HCT116 (cell line): Measurements from ENCODE around the gene ZBTB38. TPM values are rescaled to one million over a fixed set of nuclear protein-coding genes. Genes with fewer than 3 reads are reported as not detected.

Experiments used
- ATAC-seq: fragments of 200-7000 bp; cut with Tn5 transposase; 2 replicates; pipeline ENCODE4 v1.9.1; 2020; ENCODE audit warnings: mild to moderate bottlenecking, moderate library complexity
- BruUV-seq: library from RNA; stranded (reverse); fragments of 400-500 nt; replicated peaks from 2 replicates; lab custom pipeline; 2021; lab: Mats Ljungman, UMichigan
- CTCF ChIA-PET: fragments of 300-600 bp; sonication (Branson Sonifier 250); formaldehyde crosslinking; loops from one replicate; lab custom pipeline; 2021; ENCODE audit warnings: antibody characterized with exemption; lab: Charles Lee
- POLR2A ChIA-PET: fragments of 300-600, 350-600 bp; sonication (Branson Sonifier 250); formaldehyde crosslinking; loops from one replicate; lab custom pipeline; 2021; ENCODE audit warnings: antibody characterized with exemption; lab: Charles Lee
- RAD21 ChIA-PET, 2 experiments: fragments of 300-600 bp; sonication (Branson Sonifier 250); formaldehyde crosslinking; loops; one replicate each; lab custom pipeline; 2023; ENCODE audit warnings: low total read pairs in 2 of 2; ENCODE audit not compliant: uncharacterized antibody in 2 of 2, unreplicated experiment in 2 of 2, low non-redundant PET in 1 of 2; lab: Charles Lee
- DNase-seq: peaks from one replicate; pipeline ENCODE4 v3.0.0-alpha.2; 2010; ENCODE audit warnings: low read depth, low spot score
- H2AFZ ChIP-seq: fragments of 200-600 bp; shearing (Covaris generic), sonication (generic); 2 replicates; pipeline ENCODE4 v1.6.1; 2017; ENCODE audit warnings: low read depth, mixed run types, mixed read lengths, antibody characterized with exemption, low read length; ENCODE audit not compliant: poor library complexity, severe bottlenecking
- H3K27ac ChIP-seq: 2 replicates; pipeline ENCODE4 v1.5.1; 2012; ENCODE audit warnings: low read depth, low read length
- H3K27me3 ChIP-seq: fragments of 200-600 bp; sonication (generic); 2 replicates; pipeline ENCODE4 v1.6.1; 2016; ENCODE audit warnings: mixed run types, low read length, mixed read lengths; ENCODE audit not compliant: insufficient read depth
- H3K36me3 ChIP-seq, 2 experiments: fragments of 200-500 bp in 1 of 2; fragments of 200-600 bp in 1 of 2; sonication (Bioruptor generic) in 1 of 2; sonication (generic) in 1 of 2; 2 replicates each; pipeline versions ENCODE4 v1.5.1 to v1.6.1; 2014 to 2016; ENCODE audit warnings: low read length in 2 of 2, inconsistent platforms in 1 of 2, mixed read lengths in 1 of 2, mixed run types in 1 of 2; ENCODE audit not compliant: insufficient read depth in 2 of 2, control insufficient read depth in 1 of 2
- H3K4me1 ChIP-seq, 2 experiments: fragments of 200-600 bp in 1 of 2; sonication (generic) in 1 of 2; 2 replicates each; pipeline versions ENCODE4 v1.5.1 to v1.6.1; 2012 to 2017; ENCODE audit warnings: low read length in 2 of 2, inconsistent platforms in 1 of 2, mild to moderate bottlenecking in 1 of 2, mixed read lengths in 1 of 2, mixed run types in 1 of 2, moderate library complexity in 1 of 2; ENCODE audit not compliant: insufficient read depth in 2 of 2, control insufficient read depth in 1 of 2
- H3K4me2 ChIP-seq: fragments of 200-600 bp; sonication (generic); 2 replicates; pipeline ENCODE4 v1.6.1; 2017; ENCODE audit warnings: mixed run types, low read length, mixed read lengths
- H3K4me3 ChIP-seq, 2 experiments: fragments of 200-600 bp in 1 of 2; sonication (generic) in 1 of 2; replicated peaks in 1 of 2; 2 replicates each; pipeline ENCODE4 v1.5.1; 2011 to 2016; ENCODE audit warnings: low read length in 2 of 2, control low read depth in 1 of 2, low read depth in 1 of 2, mild to moderate bottlenecking in 1 of 2, mixed read lengths in 1 of 2, mixed run types in 1 of 2
- H3K79me2 ChIP-seq: fragments of 200-600 bp; sonication (generic); 2 replicates; pipeline ENCODE4 v1.6.1; 2017; ENCODE audit warnings: mild to moderate bottlenecking, mixed run types, low read length, moderate library complexity, mixed read lengths; ENCODE audit not compliant: insufficient read depth
- H3K9ac ChIP-seq: fragments of 200-600 bp; sonication (generic); 2 replicates; pipeline ENCODE4 v1.6.1; 2016; ENCODE audit warnings: low read length, mixed read lengths
- H3K9me2 ChIP-seq: fragments of 200-600 bp; sonication (generic), shearing (Covaris generic); 2 replicates; pipeline ENCODE4 v1.6.1; 2017; ENCODE audit warnings: mixed run types, mild to moderate bottlenecking, moderate library complexity; ENCODE audit not compliant: insufficient read depth
- H3K9me3 ChIP-seq, 2 experiments: fragments of 200-500 bp in 1 of 2; fragments of 200-600 bp in 1 of 2; sonication (Bioruptor generic) in 1 of 2; sonication (generic) in 1 of 2; 2 replicates each; pipeline ENCODE4 v1.6.1; 2014 to 2017; ENCODE audit warnings: low read length in 2 of 2, mixed read lengths in 2 of 2, inconsistent platforms in 1 of 2, low read depth in 1 of 2, mild to moderate bottlenecking in 1 of 2, mixed run types in 1 of 2, moderate library complexity in 1 of 2; ENCODE audit not compliant: control insufficient read depth in 1 of 2, insufficient read depth in 1 of 2
- H4K20me1 ChIP-seq: fragments of 200-600 bp; sonication (generic), shearing (Covaris generic); 2 replicates; pipeline ENCODE4 v1.6.1; 2017; ENCODE audit warnings: mixed run types, mild to moderate bottlenecking, moderate library complexity; ENCODE audit not compliant: insufficient read depth
- ATF3 ChIP-seq: IDR thresholded peaks from 2 replicates; pipeline ENCODE4 v1.6.1; 2012
- CTCF ChIP-seq, 3 experiments: fragments of 200-600 bp in 1 of 3; sonication (generic) in 1 of 3; IDR thresholded peaks in 2 of 3; conservative IDR thresholded peaks in 1 of 3; 2 replicates each; pipeline ENCODE4 v1.5.1; 2012 to 2017; ENCODE audit warnings: low read depth in 2 of 3, low read length in 2 of 3, antibody characterized with exemption in 1 of 3, borderline replicate concordance in 1 of 3, control low read depth in 1 of 3, mild to moderate bottlenecking in 1 of 3, mixed read lengths in 1 of 3, mixed run types in 1 of 3, moderate library complexity in 1 of 3; ENCODE audit not compliant: insufficient read depth in 1 of 3
- EGR1 ChIP-seq: IDR thresholded peaks from 2 replicates; pipeline ENCODE4 v1.6.1; 2012; ENCODE audit warnings: low read depth
- EZH2phosphoT487 ChIP-seq: fragments of 200-600 bp; IDR thresholded peaks from 2 replicates; pipeline ENCODE4 v1.6.1; 2018; ENCODE audit warnings: antibody characterized with exemption, borderline replicate concordance
- POLR2AphosphoS5 ChIP-seq: IDR thresholded peaks from 2 replicates; pipeline ENCODE4 v1.6.1; 2011; ENCODE audit warnings: mild to moderate bottlenecking, low read depth, low read length, moderate library complexity
- SIN3A ChIP-seq: IDR thresholded peaks from 2 replicates; pipeline ENCODE4 v1.6.1; 2012; ENCODE audit warnings: low read depth
- SP1 ChIP-seq: IDR thresholded peaks from 2 replicates; pipeline ENCODE4 v1.6.1; 2012; ENCODE audit warnings: low read depth
- ZBTB33 ChIP-seq: IDR thresholded peaks from 2 replicates; pipeline ENCODE4 v1.6.1; 2011; ENCODE audit warnings: mild to moderate bottlenecking, low read length, moderate library complexity; ENCODE audit not compliant: insufficient replicate concordance; ENCODE audit errors: extremely low read depth
- ZFX ChIP-seq: fragments of 450-650 bp; IDR thresholded peaks from 2 replicates; pipeline ENCODE4 v1.6.1; 2017
- ZNF274 ChIP-seq: fragments of 200-500 bp; sonication (Bioruptor generic); IDR thresholded peaks from 2 replicates; pipeline ENCODE4 v1.6.1; 2014; ENCODE audit warnings: mild to moderate bottlenecking, low read depth, low read length, inconsistent platforms
- intact Hi-C: fragments of 100-400 bp; cut with micrococcal nuclease; formaldehyde crosslinking; loops from 2 replicates; pipeline ENCODE4 v1.10.0; 2022
- total RNA-seq: library from RNA; stranded (reverse); gene quantifications from one replicate; pipeline ENCODE4 v1.2.1, GENCODE V29; 2021; ENCODE audit not compliant: unreplicated experiment

ZBTB38 gene
- total RNA-seq, 1 experiment from 2014 or later, result 33.5 TPM

GRCh38 chr3:141353652-141354495 is 14.4 kb upstream of the ZBTB38 start (continued):
- no peak for TF ChIP-seq ZBTB33

GRCh38 chr3:141354517-141354916 is 13.8 kb upstream of the ZBTB38 start:
- Histone ChIP-seq H3K9me2 (no peaks in the 10 kb centered on the region), H3K9ac (no peak overlapping the region), H4K20me1 (no peaks in the 10 kb centered on the region), H3K27ac (no peak overlapping the region), H3K4me2 (no peak overlapping the region), H3K79me2 (no peaks in the 10 kb centered on the region), H3K9me3 (no peaks in the 10 kb centered on the region), H2AFZ (no peak overlapping the region), H3K4me1 (no peaks in the 10 kb centered on the region), H3K27me3 (no peaks in the 10 kb centered on the region), H3K4me3 (no peak overlapping the region), H3K36me3 (no peaks in the 10 kb centered on the region)
- BruUV-seq, result no TSS peak
- intact Hi-C loops, result no loop called here
- CTCF ChIA-PET, result no interaction called here
- no peak for DNase-seq
- RAD21 ChIA-PET, result no interaction called here
- no peak for ATAC-seq
- TF ChIP-seq CTCF (IDR thresholded peaks at IDR 0.05 in 2 of 3, conservative IDR thresholded peaks at IDR 0.05 in 1 of 3; ENCODE audit: borderline replicate concordance in 1 of 3, insufficient read depth in 1 of 3, low read depth in 2 of 3, low read length in 2 of 3), result no peak
- TF ChIP-seq EGR1, result no peak
- no peak for TF ChIP-seq SP1
- no peak for TF ChIP-seq ATF3
- TF ChIP-seq SIN3A, result no peak
- TF ChIP-seq POLR2AphosphoS5, result no peak
- TF ChIP-seq ZNF274, result no peak
- TF ChIP-seq EZH2phosphoT487, result no peak
- no peak for TF ChIP-seq ZBTB33
- TF ChIP-seq ZFX, result no peak
- POLR2A ChIA-PET, result no interaction called here
